HG03521 (cell line): ENCODE measurements around the gene CDHR5.
"Not testable (repeated sequence)": the region's sequence is repeated elsewhere in the genome, so short reads cannot be mapped to it uniquely, and the experiment has no call there.

ENCODE experiments used
- ATAC-seq: cut with Tn5 transposase; IDR thresholded peaks from one replicate; pipeline ENCODE4 v1.9.1; 2021; ENCODE audit warnings: mild to moderate bottlenecking, moderate library complexity; ENCODE audit not compliant: unreplicated experiment

Gene CDHR5

GRCh38 chr11:589798-590197, 35.0 kb downstream of the CDHR5 start:
- no peak for ATAC-seq

DNA sequence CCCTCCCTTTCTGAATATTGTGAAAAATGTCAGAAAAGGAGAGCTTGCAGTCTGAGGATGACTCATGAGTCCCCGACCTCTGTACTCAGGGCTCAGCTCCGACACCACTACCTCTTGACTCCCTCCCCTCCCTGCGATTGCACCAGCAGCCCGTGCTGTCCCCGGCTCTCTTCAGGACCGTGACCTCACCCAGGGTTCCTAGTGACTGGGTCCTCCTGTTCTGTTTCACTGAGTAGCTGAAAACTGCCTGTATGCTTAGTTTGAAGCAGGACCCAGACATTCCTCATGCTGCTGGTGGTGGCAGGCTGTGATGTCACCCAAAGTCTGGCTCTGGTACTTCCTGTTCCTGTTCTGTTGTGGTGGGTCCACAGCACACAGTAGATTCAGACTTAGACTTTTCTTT, 36.8 kb downstream of the CDHR5 start:
- ATAC-seq, result no peak

- no peak for ATAC-seq
Measured at GRCh38 chr11:587546-587945, 37.2 kb downstream of the CDHR5 start.

DNA sequence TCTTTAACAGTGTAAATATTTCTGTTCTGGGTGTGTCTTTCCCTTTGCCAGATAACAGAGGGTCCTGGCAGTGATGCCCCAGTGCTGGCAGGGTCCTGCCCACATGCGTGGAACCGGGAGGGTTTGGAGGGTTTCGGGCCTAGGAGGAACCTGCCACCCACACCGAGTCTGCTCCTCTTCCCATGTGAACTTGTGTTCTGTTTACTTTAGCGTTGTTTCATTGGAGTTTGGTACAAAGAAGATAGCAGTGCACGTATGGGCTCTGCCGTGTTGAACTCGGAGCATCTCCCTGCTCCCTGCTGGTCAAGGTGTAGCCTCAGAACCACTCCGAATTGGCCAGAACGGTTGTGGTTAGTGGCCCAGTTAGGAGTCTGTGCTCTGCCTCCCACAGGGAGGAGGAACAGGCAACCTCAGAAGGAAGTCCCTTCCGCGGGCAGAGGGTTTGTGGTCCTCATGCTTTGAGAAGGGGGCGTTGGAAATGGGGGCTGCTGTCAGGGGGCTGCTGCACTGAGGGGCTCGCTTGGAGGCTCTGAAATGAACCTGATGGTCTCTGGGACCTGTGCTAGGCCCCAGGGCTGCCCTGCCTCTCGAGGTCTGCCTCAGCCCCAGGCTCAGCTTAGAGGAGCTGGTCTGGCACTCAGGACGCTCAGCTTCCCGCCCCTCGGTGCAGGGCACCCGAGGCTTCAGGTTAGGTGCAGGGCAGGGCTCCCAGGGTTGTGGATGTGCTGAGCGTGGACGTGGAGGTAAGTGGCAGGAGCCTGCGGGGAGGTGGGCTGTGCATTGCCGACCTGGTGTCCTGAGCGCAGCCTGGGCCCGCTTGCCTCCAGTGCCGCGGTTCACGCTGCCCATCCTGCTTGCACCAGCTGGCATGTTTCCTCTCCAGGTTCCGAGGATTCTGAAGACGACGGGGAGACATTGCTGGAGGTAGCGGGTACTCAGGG, 38.1 kb downstream of the CDHR5 start:
- ATAC-seq, result no peak

DNA sequence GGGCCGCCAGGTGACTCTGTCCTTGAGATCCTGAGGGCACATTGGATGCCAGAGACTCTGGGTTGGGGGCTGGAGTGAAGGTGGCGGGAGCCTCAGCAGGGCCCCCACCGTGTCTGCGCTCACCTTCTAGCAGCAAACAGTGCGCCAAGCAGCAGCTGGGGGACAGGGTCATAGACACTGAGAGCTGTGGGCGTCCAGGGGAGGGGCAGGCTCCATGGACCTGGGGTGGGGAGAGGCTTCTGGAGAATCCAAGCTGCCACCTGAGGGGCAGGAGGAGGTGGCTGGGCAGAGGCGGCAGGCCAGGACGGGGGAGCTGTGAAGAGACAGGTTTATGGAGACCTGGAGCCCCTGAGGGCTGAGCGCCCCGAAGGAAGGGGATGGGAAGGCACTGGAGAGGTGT, 40.5 kb downstream of the CDHR5 start:
- no peak for ATAC-seq

DNA sequence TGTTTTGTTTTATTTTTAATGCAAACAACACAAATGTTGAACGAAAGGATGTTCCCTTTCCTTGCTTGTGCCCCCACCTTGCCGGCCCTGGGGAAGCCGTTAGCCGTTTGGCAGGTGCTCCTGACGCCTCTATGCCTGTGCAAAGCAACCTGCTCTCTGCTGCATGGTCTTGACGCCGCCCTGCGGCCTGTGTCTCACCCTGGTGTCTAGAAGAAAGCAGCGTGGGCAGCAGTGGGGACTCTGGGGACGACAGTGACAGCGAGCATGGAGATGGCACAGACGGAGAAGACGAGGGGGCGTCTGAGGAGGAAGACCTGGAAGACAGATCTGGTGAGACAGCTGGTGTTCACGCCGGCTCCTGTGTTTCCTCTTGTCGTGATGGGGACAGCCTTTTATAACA, 43.0 kb downstream of the CDHR5 start:
- no peak for ATAC-seq

- ATAC-seq, result no peak
Measured at GRCh38 chr11:581342-581741, 43.4 kb downstream of the CDHR5 start.

DNA sequence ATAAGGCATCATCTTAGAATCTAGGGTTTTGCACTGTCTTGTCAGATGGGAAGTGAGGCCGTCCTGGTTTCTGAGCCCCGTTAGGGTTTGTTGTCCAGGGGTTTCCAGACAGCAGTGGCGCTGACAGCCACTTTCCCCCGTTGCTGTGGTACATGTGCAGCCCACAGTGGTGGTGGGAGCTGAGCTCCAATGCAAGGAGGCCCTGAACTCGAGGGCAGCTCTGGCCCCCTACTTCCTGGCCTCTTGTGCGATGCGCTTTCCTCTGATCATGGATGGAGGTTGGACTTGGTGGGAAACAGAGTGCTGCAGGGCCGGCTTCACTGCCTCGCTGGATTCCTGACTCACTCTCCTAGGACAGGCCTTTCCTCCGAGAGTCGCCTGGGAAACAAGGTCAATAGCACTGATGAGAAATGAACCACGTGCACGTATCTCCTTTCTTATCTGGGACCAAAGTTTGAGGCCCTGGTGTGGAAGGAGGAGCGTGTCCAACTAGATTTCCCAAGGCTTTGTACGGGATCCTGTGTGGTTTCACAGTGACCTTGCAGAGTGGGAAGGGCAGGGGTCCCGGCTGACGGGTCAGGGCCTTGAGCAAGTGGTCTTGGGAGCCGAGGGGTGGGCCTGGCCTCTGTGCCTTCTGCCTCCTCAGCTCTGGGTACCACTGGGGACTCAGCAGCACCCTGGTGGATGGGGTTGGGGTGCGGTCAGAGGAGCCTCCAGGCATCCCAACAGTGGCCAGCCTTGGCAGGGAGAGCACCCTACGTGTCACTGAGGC, 44.7 kb downstream of the CDHR5 start:
- ATAC-seq, result no peak

- no peak for ATAC-seq
Measured at GRCh38 chr11:578276-579035, 46.3 kb downstream of the CDHR5 start.

- ATAC-seq, result no peak
Measured at GRCh38 chr11:577611-577894, 47.2 kb downstream of the CDHR5 start.

DNA sequence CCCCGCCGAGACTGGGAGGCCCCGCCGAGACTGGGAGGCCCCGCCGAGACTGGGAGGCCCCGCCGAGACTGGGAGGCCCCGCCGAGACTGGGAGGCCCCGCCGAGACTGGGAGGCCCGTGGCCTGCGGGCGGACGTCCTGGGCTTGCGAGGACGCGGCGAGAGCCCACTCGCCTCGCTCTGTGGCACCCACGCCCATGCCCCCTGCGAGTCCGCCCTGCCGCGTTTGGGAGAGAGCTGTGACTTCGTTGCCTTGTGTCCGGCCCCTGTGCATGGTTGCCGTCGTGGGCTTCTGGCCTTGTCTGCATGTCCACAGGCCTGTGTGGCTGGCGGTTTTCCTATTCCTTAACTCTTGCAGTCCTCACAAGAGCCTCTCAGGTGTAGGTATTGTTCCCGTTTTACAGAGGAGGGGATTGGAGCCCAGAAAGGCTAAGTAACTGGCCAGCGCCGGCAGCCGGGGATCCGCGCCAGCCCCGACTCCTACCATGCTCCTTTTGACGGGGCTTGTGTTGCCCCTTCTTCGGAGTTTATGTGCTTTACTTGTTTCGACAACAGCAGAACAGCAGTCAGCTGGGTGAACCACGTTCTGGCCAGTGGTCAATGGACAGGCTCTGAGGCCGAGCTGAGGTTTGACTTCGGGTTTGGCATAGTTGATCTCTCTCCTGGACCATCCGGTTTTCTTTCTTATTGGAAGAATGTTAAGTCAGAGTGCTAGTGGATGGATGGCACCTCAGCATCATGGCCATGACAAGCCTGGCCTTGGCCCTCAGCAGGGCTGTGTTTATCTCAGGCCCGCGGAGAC, 47.7 kb downstream of the CDHR5 start:
- no peak for ATAC-seq

- ATAC-seq, result peak; percentile 83
Measured at GRCh38 chr11:575996-576768, 48.6 kb downstream of the CDHR5 start, which contains the start of gene PHRF1. PHRF1 (plus strand) TSS chr11:576470; CDS start chr11:581513, 5,043 bp downstream.

DNA sequence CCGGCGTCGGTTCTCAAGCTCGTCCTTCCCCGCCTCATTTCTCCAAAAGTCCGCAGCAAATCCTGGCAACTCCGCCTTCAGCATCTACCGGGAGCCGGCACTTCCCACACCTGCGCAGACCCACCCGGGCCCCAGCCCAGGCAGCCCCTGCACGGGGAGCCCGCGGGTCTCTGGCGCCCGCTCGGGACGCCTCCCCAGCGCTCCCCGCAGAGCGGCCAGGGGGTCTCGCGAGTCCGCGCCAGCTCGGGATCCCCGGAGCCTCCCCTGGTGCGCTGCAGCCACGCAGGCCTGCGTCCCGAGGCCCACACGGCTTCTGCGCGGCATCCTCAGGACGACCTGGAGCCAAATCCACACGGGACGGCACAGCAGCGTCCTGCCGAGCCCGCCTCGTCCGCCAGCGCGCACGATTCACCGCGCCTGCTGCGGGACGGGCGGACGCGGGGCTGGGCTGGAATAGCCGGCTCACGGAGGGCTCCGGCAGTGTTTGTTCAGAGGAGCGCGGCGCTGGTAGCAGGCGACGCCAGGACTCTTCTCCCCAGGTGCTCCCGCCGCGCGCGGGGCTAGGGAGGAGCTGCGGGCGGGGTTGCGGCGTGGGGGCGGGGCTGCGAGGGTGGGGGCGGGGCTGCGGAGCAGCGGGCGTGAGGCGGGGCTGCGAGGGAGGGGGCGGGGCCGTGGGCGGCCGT, 49.3 kb downstream of the CDHR5 start:
- peak; percentile 35 for ATAC-seq

DNA sequence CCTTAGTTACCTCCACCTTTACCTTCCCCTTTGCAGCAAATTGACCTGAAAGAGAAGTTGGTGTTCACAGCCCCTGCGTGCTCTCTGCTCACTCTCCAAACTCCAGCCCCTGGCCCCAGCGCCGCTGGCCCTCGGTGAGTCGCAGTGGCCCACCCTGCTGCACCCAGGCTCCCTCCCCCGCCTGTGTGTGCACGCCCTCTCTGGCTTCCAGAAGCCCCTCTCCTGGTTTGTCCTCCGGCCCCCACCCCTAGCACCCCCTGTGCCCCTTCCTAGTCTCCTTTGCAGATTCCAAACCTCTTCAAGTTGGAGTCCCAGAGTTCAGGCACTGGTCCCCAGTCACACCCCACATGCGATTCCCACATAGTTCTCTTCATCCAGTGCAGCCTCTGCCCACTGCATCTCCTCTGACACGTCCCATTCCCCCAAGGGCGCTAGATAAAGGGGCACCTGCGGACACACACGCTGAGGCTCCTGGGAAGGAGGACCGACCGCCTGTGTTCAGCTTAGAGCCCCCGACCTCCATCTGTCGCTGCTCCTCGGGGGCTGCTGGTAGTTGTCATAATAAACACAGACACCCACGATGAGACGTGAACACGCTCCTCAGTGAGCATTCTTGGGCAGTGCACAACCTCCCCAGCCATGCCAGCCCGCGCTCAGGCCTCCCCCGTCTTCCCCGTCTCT, 50.0 kb downstream of the CDHR5 start:
- ATAC-seq, result no peak

DNA sequence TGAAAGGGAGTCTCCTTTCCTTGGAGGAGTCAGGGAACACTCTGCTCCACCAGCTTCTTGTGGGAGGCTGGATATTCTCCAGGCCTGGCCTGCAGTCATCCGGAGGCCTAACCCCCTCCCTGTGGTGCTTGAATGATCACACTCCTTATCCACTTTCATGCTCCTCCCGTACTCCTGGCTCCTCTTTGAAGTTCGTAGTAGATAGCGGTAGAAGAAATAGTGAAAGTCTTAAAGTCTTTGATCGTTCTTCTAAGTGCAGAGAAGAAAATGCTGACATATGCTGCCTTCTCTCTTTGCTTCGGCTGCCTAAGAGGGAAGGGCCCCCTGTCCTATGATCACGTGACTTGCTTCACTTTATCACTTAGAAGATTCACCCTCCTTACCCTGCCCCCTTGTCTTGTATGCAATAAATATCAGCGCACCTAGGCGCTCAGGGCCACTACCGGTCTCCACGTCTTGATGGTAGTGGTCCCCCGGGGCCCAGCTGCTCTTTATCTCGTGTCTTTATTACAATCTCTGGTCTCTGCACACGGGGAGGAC, 50.7 kb downstream of the CDHR5 start:
- ATAC-seq, result not testable (repeated sequence)

DNA sequence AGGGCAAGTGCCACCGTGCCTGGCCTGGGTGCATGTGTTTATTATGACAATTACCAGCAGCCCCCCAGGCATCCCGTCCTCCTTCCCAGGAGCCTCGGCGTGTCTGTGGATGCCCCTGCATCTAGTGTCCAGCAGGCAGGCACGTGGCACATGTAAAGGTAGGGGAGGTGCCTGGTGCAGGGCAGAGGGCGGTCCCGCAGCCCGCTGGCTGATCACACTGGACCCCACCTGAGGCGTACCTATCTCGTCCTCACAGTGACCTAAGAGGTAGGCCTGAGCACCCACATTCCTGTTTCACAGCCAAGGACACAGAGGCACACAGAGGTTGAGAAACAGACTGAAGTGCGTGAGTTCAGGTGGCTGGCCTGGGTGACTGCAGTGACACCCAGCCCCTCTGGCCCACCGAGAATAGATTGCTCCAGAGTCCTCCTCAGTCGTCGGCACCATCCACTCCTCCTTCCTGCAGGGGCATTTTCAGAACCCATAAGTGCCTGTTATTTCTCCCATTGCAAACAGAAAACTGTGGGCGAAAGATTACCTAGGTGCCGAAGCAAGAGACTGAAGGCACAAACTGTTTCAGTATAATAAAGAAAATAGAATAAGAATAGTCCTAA, 51.5 kb downstream of the CDHR5 start:
- no peak for ATAC-seq

DNA sequence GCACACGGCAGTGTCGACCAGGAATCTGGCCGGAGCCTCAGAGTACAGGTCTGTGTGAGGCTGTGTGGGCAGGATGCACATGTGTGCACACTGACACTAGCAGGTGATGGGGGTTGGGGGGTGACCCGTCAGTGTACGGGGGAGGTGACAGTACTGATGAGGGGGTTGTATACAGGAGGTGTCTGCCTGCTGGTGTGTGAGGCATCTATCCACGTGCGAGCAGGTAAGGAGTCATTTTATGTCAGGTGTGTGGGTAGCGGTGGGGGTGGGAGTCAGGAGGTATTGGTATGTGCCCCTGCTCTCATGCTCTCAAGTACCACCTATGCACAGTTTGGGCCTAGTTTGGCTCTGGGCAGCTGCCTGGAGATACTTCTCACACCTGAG, 53.0 kb downstream of the CDHR5 start:
- no peak for ATAC-seq
